ENCODE measurements around the gene C12orf76. TPM values are rescaled to one million over a fixed set of nuclear protein-coding genes. Genes with fewer than 3 reads are reported as not detected.
A peak's percentile ranks its signal among the peaks of the same experiment; 100 is the strongest.
"Not testable (repeated sequence)": the region's sequence is repeated elsewhere in the genome, so short reads cannot be mapped to it uniquely, and the experiment has no call there.

Gene C12orf76
- total RNA-seq, 1 experiment from 2014 or later, result 14.9 TPM

DNA sequence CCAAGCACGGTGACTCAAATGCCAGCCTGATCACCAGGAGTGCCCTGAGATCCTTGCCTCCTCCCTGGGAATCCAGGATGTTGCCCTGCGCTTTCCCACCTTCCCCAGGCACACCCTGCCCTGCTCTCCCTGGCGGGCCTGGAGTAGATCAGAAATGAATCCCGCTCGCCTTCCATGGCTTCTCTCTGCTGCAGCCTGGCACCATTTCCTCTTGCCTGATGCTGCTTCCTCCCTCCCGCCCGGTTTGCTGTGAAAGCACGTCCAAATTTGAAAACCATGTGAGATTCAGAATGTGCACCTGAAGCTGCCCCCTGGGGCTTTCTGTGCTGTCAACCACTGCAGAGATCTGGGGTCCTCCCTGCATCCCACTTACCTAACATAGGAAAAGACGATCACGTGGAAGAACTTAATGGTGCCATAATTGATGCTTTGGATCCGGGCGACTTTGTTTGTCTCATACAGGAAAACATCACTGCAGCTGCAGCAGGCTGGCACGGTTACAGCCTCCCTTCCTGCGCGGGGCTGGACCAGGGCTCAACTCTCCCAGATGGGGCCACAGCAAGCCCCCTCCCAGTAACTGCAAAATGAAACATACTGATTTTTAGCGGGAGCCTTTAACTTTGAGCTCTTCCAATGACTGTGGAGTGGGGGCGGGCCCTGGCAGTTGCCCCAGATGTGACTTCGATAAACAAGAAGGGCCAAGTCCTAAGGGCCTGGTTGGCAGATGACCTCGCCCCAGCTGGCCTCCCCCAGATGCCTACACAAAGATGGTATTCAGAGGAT, 24.9 kb upstream of the C12orf76 start:
- Histone ChIP-seq H3K4me3 (ENCODE audit: insufficient read depth, low read depth, low read length) (no peak overlapping the region), H3K27me3 (ENCODE audit: control insufficient read depth, insufficient read depth, low read length) (no peaks in the 10 kb centered on the region; the same call in 1 of the 2 replicates), H3K36me3 (replicated peaks; ENCODE audit: control insufficient read depth, insufficient read depth, low read length) (no peaks in the 10 kb centered on the region)
- peak; percentile 44 for DNase-seq

DNA sequence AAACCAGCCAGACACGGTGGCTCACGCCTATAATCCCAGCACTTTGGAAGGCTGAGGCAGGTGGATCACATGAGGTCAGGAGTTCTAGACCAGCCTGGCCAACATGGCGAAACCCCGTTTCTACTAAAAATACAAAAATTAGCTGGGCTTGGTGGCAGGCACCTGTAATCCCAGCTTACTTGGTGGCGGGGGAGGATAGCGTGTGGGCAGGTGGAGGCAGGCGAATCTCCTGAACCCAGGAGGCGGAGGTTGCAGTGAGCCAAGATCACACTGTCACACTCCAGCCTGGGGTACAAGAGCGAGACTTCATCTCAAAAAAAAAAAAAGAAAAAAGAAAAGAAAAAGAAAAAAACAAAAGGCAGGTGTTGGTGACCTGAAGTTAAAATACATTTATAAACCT, 24.3 kb upstream of the C12orf76 start:
- H3K4me3 ChIP-seq (ENCODE audit: insufficient read depth, low read depth, low read length); DNase-seq; H3K27me3 ChIP-seq (ENCODE audit: control insufficient read depth, insufficient read depth, low read length); H3K36me3 ChIP-seq (replicated peaks; ENCODE audit: control insufficient read depth, insufficient read depth, low read length): not testable (repeated sequence)

DNA sequence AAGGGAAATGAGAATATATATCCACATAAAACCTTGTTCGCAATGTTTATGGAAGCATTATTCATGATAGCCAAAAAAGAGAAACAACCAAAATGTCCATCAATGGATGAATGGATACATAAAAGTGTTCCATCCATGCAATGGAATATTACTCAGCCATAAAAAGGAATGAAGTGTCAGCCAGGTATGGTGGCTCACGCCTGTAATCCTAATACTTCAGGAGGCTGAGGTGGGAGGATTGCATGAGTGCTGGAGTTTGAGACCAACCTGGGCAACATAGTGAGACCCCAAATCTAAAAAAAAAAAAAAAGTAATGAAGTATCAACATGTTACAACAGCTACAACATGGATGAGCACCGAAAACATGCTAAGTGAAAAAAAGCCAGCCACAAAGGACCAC, 23.6 kb upstream of the C12orf76 start:
- no peak for DNase-seq

DNA sequence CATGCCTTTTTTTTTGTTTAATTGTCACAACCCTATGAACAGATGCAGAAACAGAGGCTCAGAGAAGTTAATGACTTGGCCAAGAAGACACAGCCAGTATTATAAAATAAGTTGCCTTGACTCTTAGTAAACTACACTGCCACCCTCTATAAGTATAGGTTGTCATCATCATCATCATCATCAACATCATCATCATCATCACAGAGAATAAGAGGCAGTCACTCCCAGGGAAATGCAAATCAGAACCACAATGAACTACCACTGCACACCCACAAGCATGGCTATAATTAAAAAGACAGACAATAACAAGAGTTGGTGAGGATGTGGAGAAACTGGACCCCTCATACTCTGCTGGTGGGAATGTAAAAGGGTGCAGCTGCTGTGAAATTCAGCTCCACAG, 23.2 kb upstream of the C12orf76 start:
- no peaks in the 10 kb centered on the region for H3K36me3 ChIP-seq (replicated peaks; ENCODE audit: control insufficient read depth, insufficient read depth, low read length)
- no peaks in the 10 kb centered on the region; the same call in 1 of the 2 replicates for H3K27me3 ChIP-seq (ENCODE audit: control insufficient read depth, insufficient read depth, low read length)
- DNase-seq, result no peak
- H3K4me3 ChIP-seq (ENCODE audit: insufficient read depth, low read depth, low read length), result no peak overlapping the region

More for the DNA sequence above, 23.6 kb upstream of the C12orf76 start:
- H3K4me3 ChIP-seq (ENCODE audit: insufficient read depth, low read depth, low read length), result no peak overlapping the region
- no peaks in the 10 kb centered on the region for H3K36me3 ChIP-seq (replicated peaks; ENCODE audit: control insufficient read depth, insufficient read depth, low read length)
- no peaks in the 10 kb centered on the region; the same call in 1 of the 2 replicates for H3K27me3 ChIP-seq (ENCODE audit: control insufficient read depth, insufficient read depth, low read length)

DNA sequence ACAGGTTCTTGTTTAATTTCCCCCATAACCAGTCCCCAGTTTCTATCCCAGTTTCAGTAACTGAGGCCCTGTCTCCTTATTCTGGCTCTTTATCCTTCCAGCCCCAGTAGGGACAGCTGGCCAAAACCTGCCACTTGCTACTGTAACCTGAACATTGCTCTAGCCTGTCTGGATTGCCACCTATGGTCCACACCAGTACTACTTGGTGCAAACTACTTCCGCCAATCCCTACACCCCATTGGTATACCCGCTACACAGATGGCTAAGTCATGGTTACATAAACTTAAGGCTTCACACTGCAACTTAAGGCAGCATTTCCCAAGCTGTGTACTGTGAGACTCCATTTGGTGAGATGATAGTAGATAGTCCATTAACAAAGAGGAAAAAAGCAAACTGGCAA, 20.3 kb upstream of the C12orf76 start:
- Histone ChIP-seq H3K4me3 (ENCODE audit: insufficient read depth, low read depth, low read length) (no peak overlapping the region), H3K27me3 (ENCODE audit: control insufficient read depth, insufficient read depth, low read length) (no peaks in the 10 kb centered on the region; the same call in 1 of the 2 replicates), H3K36me3 (replicated peaks; ENCODE audit: control insufficient read depth, insufficient read depth, low read length) (no peaks in the 10 kb centered on the region)
- no peak for DNase-seq

DNA sequence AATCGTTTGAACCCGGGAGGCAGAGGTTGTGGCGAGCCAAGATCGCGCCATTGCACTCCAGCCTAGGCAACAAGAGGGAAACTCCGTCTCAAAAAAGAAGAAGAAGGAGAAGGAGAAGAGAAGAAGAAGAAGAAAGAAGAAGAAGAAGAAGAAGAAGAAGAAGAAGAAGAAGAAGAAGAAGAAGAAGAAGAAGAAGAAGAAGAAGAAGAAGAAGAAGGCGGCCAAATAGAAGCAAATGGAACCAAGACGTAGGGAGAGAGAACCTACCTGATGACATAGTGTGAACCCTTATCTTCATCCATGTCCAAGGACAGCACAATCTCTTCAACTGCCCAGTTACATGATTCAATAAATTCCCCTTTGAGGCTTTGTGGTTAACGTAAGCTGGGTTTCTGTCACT, 19.8 kb upstream of the C12orf76 start:
- H3K27me3 ChIP-seq (ENCODE audit: control insufficient read depth, insufficient read depth, low read length); H3K4me3 ChIP-seq (ENCODE audit: insufficient read depth, low read depth, low read length); H3K36me3 ChIP-seq (replicated peaks; ENCODE audit: control insufficient read depth, insufficient read depth, low read length); DNase-seq: not testable (repeated sequence)

DNA sequence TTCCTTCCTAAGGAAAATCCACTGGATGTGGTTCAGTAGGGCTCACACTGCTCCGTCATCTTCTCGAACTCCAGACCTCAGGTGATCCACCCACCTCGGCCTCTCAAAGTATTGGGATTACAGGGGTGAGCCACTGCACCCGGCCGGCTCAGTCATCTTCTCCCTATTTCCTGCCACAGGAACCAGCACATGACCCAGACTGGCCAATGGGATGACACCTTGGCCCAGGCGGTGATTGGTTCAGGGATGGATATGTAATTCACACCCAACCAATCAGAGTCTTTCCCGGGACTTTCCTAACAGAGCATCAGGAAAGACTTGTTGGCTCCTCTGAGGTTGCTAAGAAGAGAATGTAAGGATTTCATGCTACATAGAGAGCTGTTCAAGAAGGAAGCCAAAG, 19.2 kb upstream of the C12orf76 start:
- H3K27me3 ChIP-seq (ENCODE audit: control insufficient read depth, insufficient read depth, low read length), result no peaks in the 10 kb centered on the region; the same call in 1 of the 2 replicates
- no peak for DNase-seq
- no peaks in the 10 kb centered on the region for H3K36me3 ChIP-seq (replicated peaks; ENCODE audit: control insufficient read depth, insufficient read depth, low read length)
- H3K4me3 ChIP-seq (ENCODE audit: insufficient read depth, low read depth, low read length), result no peak overlapping the region

DNA sequence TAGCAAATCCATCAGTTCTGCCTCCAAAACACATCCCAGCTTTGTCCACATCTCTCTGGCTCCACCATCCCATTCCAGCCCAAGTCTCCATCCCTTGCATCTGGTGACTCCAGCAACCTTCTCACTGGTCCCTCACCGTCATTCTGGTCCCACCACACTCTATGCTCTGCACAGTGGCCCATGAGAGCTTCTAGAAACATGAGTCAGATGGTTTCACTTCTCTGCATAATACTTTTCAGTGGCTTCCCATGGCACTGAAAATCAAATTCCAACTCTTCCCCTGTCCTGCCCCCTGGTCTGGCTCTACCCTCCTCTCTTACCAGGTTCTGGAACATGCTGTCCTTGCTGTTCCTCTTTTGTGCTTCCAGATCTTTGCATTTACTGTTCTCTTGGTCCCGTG, 17.2 kb upstream of the C12orf76 start:
- Histone ChIP-seq H3K4me3 (ENCODE audit: insufficient read depth, low read depth, low read length) (no peak overlapping the region), H3K27me3 (ENCODE audit: control insufficient read depth, insufficient read depth, low read length) (no peaks in the 10 kb centered on the region), H3K36me3 (replicated peaks; ENCODE audit: control insufficient read depth, insufficient read depth, low read length) (no peaks in the 10 kb centered on the region)
- no peak for DNase-seq

DNA sequence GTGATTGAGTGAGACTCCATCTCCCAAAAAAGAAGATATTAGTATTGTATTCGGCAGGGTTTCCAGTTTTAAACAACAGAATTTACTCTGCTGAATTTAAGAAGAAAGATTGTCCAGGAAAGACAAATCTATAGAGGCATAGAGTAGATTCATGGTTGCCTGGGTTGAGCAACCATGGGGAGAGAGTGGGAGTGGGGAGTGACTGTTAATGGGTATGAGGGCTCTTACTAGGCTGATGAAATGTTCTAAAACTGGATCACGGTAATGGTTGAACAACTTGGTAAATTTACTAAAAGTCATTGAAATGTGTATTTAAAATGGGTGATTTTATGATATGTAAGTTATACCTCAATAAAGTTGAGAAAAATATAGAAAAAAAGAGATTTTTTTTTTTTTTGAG, 13.9 kb upstream of the C12orf76 start:
- H3K36me3 ChIP-seq (replicated peaks; ENCODE audit: control insufficient read depth, insufficient read depth, low read length), result no peaks in the 10 kb centered on the region
- no peaks in the 10 kb centered on the region for H3K27me3 ChIP-seq (ENCODE audit: control insufficient read depth, insufficient read depth, low read length)
- DNase-seq, result no peak
- no peak overlapping the region for H3K4me3 ChIP-seq (ENCODE audit: insufficient read depth, low read depth, low read length)

DNA sequence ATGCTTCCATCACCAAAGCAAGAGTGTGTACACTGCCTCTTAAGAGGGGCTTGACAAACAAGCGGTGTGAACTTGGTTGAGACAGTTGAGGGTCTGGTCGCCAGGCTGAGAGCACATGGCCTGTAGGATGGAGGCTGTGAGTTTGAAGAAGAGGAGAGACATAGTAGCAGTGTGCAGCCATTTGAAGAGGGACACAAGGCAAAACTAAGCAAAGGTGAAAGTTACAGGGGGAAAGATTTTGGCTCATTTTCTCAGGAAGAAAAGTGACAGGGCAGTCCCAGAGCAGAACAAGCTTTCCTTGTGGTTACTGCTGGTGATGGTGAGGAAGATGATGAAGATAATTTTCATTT, 11.3 kb upstream of the C12orf76 start:
- no peak for DNase-seq

DNA sequence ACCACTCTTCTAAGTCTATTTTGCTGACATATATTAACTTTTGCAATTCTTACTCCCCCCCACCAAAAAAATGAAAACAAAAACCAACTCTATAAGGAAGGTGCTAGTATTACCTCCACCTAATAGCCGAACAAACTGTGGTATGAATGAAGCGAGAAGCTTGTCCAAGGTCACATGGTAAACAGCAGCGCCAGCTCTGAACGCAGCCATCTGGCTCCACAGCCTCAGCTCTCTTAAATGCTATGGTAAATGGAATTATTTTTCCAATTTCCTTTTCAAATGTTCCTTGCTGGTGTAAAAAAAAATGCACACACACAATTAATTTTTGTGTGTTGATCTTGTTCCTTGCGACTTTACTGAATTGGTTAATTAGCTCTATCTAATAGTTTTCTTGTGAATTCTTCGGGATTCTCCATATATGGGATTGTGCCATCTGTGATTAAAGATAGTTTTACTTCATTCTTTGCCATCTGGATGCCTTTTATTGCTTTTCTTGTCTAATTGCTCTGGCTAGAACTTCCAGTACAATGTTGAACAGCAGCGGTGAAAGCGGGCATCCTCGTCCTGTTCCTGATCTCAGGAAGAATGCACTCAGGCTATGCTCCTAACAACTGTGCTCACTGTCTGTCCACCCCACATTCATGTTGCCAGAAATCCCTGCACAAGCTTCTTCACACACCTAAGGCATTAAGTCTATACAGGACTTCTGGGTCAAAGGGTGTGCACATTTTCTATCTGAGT, 10.7 kb upstream of the C12orf76 start:
- DNase-seq, result no peak
- Histone ChIP-seq H3K4me3 (ENCODE audit: insufficient read depth, low read depth, low read length) (no peak overlapping the region), H3K36me3 (replicated peaks; ENCODE audit: control insufficient read depth, insufficient read depth, low read length) (no peaks in the 10 kb centered on the region), H3K27me3 (ENCODE audit: control insufficient read depth, insufficient read depth, low read length) (no peaks in the 10 kb centered on the region)

More for the DNA sequence above, 11.3 kb upstream of the C12orf76 start:
- Histone ChIP-seq H3K27me3 (ENCODE audit: control insufficient read depth, insufficient read depth, low read length) (no peaks in the 10 kb centered on the region), H3K4me3 (ENCODE audit: insufficient read depth, low read depth, low read length) (no peak overlapping the region), H3K36me3 (replicated peaks; ENCODE audit: control insufficient read depth, insufficient read depth, low read length) (no peaks in the 10 kb centered on the region)

DNA sequence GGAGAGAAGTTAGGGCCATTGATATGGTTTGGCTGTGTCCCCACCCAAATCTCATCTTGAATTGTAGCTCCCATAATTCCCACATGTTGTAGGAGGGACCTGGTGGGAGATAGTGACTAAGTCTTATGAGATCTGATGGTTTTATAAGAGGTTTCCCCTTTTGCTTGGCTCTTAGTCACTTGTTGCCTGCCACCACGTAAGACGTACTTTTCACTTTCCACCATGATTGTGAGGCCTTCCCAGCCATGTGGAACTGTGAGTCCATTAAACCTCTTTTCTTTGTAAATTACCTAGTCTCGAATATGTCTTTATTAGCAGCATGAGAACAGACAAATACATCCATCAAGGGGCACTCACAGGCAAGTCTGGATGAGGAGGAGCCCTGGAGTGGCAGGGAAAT, 8.3 kb upstream of the C12orf76 start:
- H3K36me3 ChIP-seq (replicated peaks; ENCODE audit: control insufficient read depth, insufficient read depth, low read length); DNase-seq; H3K4me3 ChIP-seq (ENCODE audit: insufficient read depth, low read depth, low read length); H3K27me3 ChIP-seq (ENCODE audit: control insufficient read depth, insufficient read depth, low read length): not testable (repeated sequence)

DNA sequence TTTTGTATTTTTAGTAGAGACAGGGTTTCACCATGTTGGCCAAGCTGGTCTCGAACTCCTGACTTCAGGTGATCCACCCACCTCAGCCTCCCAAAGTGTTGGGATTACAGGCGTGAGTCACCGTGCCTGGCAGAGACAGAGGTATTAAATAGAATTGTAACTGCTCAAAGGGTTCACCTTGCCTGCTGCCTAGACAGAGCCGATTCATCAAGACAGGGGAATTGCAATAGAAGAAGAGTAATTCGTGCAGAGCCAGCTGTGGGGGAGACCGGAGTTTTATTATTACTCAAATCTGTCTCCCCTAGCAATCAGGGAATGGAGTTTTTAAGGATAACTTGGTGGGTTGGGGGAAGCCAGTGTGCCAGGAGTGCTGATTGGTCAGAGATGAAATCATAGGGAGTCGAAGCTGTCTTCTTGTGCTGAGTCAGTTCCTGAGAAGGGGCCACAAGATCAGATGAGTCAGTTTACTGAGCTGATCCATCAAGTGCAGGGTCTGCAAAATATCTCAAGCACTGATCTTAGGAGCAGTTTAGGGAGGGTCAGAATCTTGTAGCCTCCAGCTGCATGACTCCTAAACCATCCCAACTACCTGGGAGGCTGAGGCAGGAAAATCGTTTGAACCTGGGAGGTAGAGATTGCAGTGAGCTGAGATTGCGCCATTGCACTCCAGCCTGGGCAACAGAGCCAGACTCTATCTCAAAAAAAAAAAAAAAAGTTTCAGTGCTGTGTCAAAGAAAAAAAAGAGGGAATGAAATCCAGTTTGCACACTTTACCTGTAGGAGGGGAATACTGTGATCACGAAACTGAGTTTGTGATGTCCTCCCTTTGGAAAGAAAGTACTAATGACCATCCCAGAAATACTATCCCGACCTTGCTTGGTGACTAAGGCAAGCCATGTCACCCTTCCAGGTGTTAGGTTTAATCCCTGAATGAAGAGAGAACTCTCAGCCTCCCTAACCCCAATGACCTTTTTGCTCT, 7.3 kb upstream of the C12orf76 start:
- not testable (repeated sequence) for H3K27me3 ChIP-seq (ENCODE audit: control insufficient read depth, insufficient read depth, low read length); H3K4me3 ChIP-seq (ENCODE audit: insufficient read depth, low read depth, low read length); H3K36me3 ChIP-seq (replicated peaks; ENCODE audit: control insufficient read depth, insufficient read depth, low read length); DNase-seq

DNA sequence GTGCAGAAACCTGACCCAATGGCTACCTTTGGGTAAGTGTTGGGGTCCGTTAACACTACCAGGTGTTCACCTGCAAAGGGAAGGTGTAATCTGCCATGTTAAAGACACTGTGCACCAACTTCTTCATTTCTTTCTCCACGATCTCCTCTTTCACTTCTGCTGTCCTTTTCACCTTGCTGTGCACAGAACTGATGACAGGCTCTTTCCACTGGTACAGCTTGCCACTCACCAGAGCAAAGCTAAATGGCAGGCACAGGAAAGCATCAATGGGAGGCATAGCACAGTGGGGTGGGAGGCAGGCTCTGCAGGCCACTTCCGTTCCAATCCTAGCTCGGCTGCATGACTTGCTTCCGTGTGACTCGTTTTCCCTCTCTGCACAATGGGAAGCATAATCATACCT, 2.6 kb upstream of the C12orf76 start:
- H3K27me3 ChIP-seq (ENCODE audit: control insufficient read depth, insufficient read depth, low read length), result no peaks in the 10 kb centered on the region
- H3K36me3 ChIP-seq (replicated peaks; ENCODE audit: control insufficient read depth, insufficient read depth, low read length), result no peaks in the 10 kb centered on the region
- no peak overlapping the region for H3K4me3 ChIP-seq (ENCODE audit: insufficient read depth, low read depth, low read length)
- no peak for DNase-seq
